Peyer's patch (tissue), 4 donors: ENCODE data around the gene MINDY1. TPM values are rescaled to one million over a fixed set of nuclear protein-coding genes. Genes with fewer than 3 reads are reported as not detected.

ENCODE experiments used
- DNase-seq, 3 donors: peaks; one replicate each; pipeline ENCODE4 v3.0.0-alpha.2; 2017 to 2019
- H3K27ac ChIP-seq, 4 donors: fragments of 200-600 bp; sonication (generic); one replicate each; pipeline ENCODE4 v1.5.1; 2016 to 2019
- H3K27me3 ChIP-seq, 2 donors: fragments of 200-600 bp; sonication (generic); one replicate each; pipeline ENCODE4 v1.5.1; 2019
- H3K36me3 ChIP-seq, 3 donors: fragments of 200-600 bp; sonication (generic); one replicate each; pipeline ENCODE4 v1.5.1; 2016 to 2019
- H3K4me1 ChIP-seq, 4 donors: fragments of 200-600 bp; sonication (generic); one replicate each; pipeline ENCODE4 v1.5.1; 2016 to 2019
- H3K4me3 ChIP-seq, 4 donors: fragments of 200-600 bp; sonication (generic); 1 replicate in 3 of 4; 2 replicates in 1 of 4; pipeline ENCODE4 v1.5.1; 2016 to 2019; ENCODE audit warnings: mild to moderate bottlenecking in 1 of 4
- H3K9me3 ChIP-seq, 4 donors: fragments of 200-600 bp; sonication (generic); one replicate each; pipeline ENCODE4 v1.5.1; 2016 to 2019; ENCODE audit warnings: mild to moderate bottlenecking in 1 of 4
- CTCF ChIP-seq, 6 experiments: fragments of 450-650 bp in 4 of 6; fragments of 200-600 bp in 2 of 6; sonication (generic) in 1 of 6; IDR thresholded peaks; one replicate each; pipeline ENCODE4 v1.5.1; 2017 to 2019; ENCODE audit warnings: antibody characterized with exemption in 6 of 6, mild to moderate bottlenecking in 3 of 6, moderate library complexity in 1 of 6
- POLR2A ChIP-seq, 2 donors: fragments of 450-650 bp; IDR thresholded peaks; one replicate each; pipeline ENCODE4 v1.5.1; 2017; ENCODE audit warnings: antibody characterized with exemption in 2 of 2, mild to moderate bottlenecking in 2 of 2, moderate library complexity in 2 of 2
- total RNA-seq, 4 donors: library from RNA; depleted of rRNA; stranded (reverse); fragments of >200 nt; gene quantifications; one replicate each; pipeline ENCODE4 v1.1.0, GENCODE V29; 2016

Gene MINDY1
- total RNA-seq, 4 donors from 2014 or later: 37.1 to 76.4 (median 57.4) TPM

GRCh38 chr1:151010346-151010726 lies 3.6 kb upstream of the MINDY1 start:
- no peak for DNase-seq
- Histone ChIP-seq H3K4me1 (peaks cover 4 to 69% (median 12%) of the 10 kb centered on the region in 4 donors), H3K27ac (no peak overlapping the region), H3K4me3 (no peak overlapping the region), H3K9me3 (no peaks in the 10 kb centered on the region), H3K36me3 (no peaks in the 10 kb centered on the region), H3K27me3 (no peaks in the 10 kb centered on the region)
- TF ChIP-seq CTCF (IDR thresholded peaks at IDR 0.05) (no peak), POLR2A (IDR thresholded peaks at IDR 0.05) (no peak)

- Histone ChIP-seq H3K36me3 (no peaks in the 10 kb centered on the region), H3K27ac (peak overlapping the region in 2 of 4 donors; percentile 78 to 84), H3K4me1 (peaks cover 4 to 74% (median 14%) of the 10 kb centered on the region in 4 donors), H3K9me3 (no peaks in the 10 kb centered on the region), H3K4me3 (peak overlapping the region in 1 of 4 donors; percentile 59), H3K27me3 (no peaks in the 10 kb centered on the region)
- TF ChIP-seq CTCF (IDR thresholded peaks at IDR 0.05): no peak
- no peak for TF ChIP-seq POLR2A (IDR thresholded peaks at IDR 0.05)
- DNase-seq: no peak
These were observed 3.1 kb upstream of the MINDY1 start for GRCh38 chr1:151009674-151010345.

- peaks cover 4 to 79% (median 14%) of the 10 kb centered on the region in 4 donors for H3K4me1 ChIP-seq
- no peaks in the 10 kb centered on the region for H3K9me3 ChIP-seq
- H3K27ac ChIP-seq: peak overlapping the region; percentile 78 to 94 (median 85)
- no peaks in the 10 kb centered on the region for H3K36me3 ChIP-seq
- no peak for TF ChIP-seq CTCF (IDR thresholded peaks at IDR 0.05)
- TF ChIP-seq POLR2A (IDR thresholded peaks at IDR 0.05): no peak
- no peak for DNase-seq
- H3K27me3 ChIP-seq: no peaks in the 10 kb centered on the region
- H3K4me3 ChIP-seq: peak overlapping the region; percentile 59 to 78 (median 66)
These were observed 2.5 kb upstream of the MINDY1 start for GRCh38 chr1:151009206-151009587.

GRCh38 chr1:151008244-151009205 lies 1.8 kb upstream of the MINDY1 start, which contains the start of gene PRUNE1:
PRUNE1 (plus strand) TSS chr1:151008449; CDS start chr1:151008633, 184 bp downstream.
- Histone ChIP-seq H3K4me1 (peaks cover 4 to 80% (median 14%) of the 10 kb centered on the region in 4 donors), H3K4me3 (peak within 1 kb of the TSS; percentile 59 to 78 (median 66)), H3K27me3 (no peaks in the 10 kb centered on the region), H3K9me3 (no peaks in the 10 kb centered on the region), H3K36me3 (no peaks in the 10 kb centered on the region), H3K27ac (peak within 1 kb of the TSS; percentile 78 to 94 (median 85))
- TF ChIP-seq POLR2A (IDR thresholded peaks at IDR 0.05) (peak; percentile 46 to 54), CTCF (IDR thresholded peaks at IDR 0.05) (peak in 3 of 6 experiments; percentile 11 to 28 (median 21))
- peak; percentile 94 to 98 (median 98) for DNase-seq

- H3K4me1 ChIP-seq: peaks cover 4 to 80% (median 14%) of the 10 kb centered on the region in 4 donors
- peak overlapping the region; percentile 78 to 94 (median 85) for H3K27ac ChIP-seq
- peaks cover 0 to 2% (median 0%) of the 10 kb centered on the region in 3 donors for H3K36me3 ChIP-seq
- no peaks in the 10 kb centered on the region for H3K27me3 ChIP-seq
- DNase-seq: no peak
- H3K9me3 ChIP-seq: no peaks in the 10 kb centered on the region
- TF ChIP-seq CTCF (IDR thresholded peaks at IDR 0.05) (no peak), POLR2A (IDR thresholded peaks at IDR 0.05) (no peak)
- H3K4me3 ChIP-seq: peak overlapping the region; percentile 59 to 78 (median 66)
These were observed 1.1 kb upstream of the MINDY1 start for GRCh38 chr1:151007853-151008243.
